Stimulated activated CD8-positive, alpha-beta memory T cell treated with anti-CD3 and anti-CD28 coated beads, Interleukin-7, amount 100 ng/mL, for 4 hours (primary cell): ENCODE results near the gene DMC1.

Experiments
- DNase-seq, 2 donors: peaks; one replicate each; pipeline ENCODE4 v3.0.0-alpha.2; 2020; ENCODE audit warnings: low read depth in 2 of 2

Gene DMC1

DNA sequence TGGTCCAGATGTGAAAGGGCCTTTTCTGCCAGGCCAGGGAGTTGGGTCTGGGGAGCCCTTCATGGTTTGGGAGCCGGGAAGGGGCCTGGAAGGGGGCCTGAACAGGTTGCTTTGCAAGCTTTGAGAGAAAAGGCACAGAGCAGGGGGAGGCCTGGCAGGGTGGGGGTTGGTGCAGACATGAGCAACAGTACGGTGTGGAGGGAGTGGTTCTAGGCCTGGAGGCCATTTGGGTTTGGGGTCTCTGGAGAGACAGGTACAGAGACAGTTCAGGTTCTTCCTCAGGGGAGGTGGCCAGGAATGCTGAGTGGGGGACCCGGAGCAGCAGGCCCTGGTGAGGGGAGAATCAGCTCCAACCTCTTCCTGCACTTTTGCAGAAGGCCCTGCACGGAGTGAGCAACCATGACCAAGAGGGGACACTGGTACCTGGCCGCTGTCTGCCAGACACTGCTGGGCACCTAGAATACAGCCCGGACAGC is 100.6 kb downstream of the DMC1 start:
- no peak for DNase-seq
